SK-N-DZ (cell line): ENCODE results near the gene GTF2H1.

Experiments used
- small RNA-seq, 2 experiments: library from RNA; depleted of rRNA; stranded (forward); fragments of <200 nt; gene quantifications; one replicate each; pipeline ENCODE3, GENCODE V24; 2014

The GTF2H1 gene

Small RNA genes within 50 kb of the gene (small RNA-seq; reads per million reads assigned to genes)
- 0.03 to 0.22 reads per million in 2 experiments for gene MIR3159
